Measurements from ENCODE around the gene SUGT1. TPM values are rescaled to one million over a fixed set of nuclear protein-coding genes. Genes with fewer than 3 reads are reported as not detected.

SUGT1 gene
- total RNA-seq, 4 donors from 2014 or later, result 18.7 to 38.9 (median 25.3) TPM

DNA sequence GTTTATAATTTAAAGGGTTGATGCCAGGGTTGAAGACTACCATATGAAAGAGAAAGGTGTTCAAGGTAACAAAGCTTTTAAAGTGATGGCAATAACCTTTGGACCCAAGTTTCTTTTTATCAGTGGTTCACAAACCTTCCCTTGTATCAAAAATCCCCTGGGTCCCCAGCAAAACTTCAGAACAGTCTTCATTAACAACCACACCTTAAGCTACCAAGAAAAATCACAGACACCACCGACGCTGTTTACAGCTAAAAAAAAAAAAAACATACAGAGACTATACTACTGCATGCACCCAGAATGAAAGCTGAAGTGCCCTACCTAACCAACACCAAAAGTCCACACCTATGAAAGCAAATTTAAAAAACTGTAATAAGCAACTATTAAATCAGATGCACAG is 73.6 kb downstream of the SUGT1 start:
- Histone ChIP-seq H3K9me3 (no peaks in the 10 kb centered on the region), H3K36me3 (no peaks in the 10 kb centered on the region), H3K27ac (no peak overlapping the region), H3K27me3 (no peaks in the 10 kb centered on the region), H3K4me1 (no peaks in the 10 kb centered on the region), H3K4me3 (no peak overlapping the region)
- in situ Hi-C loops (cut with MboI; ENCODE audit: low pct_ligation_motif_present in 1 of 4, low pct_unique_long_range_greater_than_20kb in 1 of 4, low sequenced_read_pairs in 3 of 4) (no loop called here), intact Hi-C loops (cut with DNase I; ENCODE audit: low total_unique reads) (no loop called here)
- WGBS, 2 donors (ENCODE audit: low coverage in 1 of 2), result 58 to 67% methylated on average over 2 of the region's 2 CpGs
- no peak for DNase-seq
- TF ChIP-seq EP300 (IDR thresholded peaks at IDR 0.05; ENCODE audit: low read depth), result no peak
- no peak for TF ChIP-seq POLR2AphosphoS5 (IDR thresholded peaks at IDR 0.05)

DNA sequence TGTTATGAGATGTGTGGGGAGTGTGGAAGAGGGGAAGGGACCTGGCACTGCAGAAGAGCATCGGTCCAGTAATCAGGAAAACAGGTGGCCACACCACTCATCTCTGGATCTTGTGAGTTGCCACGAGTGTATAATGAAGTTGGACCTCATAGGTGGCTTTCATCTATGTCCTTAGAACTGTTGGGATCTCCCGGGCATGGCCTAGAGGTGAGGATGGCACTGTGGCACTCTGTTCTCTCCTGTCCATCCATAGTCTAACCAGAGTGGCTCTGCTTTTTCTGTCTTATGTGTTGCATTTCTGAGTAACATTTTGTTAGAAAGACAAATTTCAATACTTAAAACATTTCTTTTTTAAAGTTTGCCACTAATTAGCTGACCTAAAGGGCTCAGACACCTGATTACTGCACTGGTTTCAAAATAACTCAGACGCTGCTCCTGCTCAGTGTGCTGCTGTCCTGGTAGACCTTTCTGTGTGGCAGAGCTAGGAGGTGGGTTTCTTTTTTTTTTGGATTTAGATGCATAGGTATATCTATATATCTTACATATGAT is 81.5 kb downstream of the SUGT1 start:
- Histone ChIP-seq H3K4me3 (no peak overlapping the region), H3K27ac (no peak overlapping the region), H3K9me3 (no peaks in the 10 kb centered on the region), H3K27me3 (peaks cover 35% of the 10 kb centered on the region), H3K36me3 (no peaks in the 10 kb centered on the region), H3K4me1 (peaks cover 0 to 5% (median 2%) of the 10 kb centered on the region in 4 donors)
- in situ Hi-C loops (cut with MboI; ENCODE audit: low pct_ligation_motif_present in 1 of 4, low pct_unique_long_range_greater_than_20kb in 1 of 4, low sequenced_read_pairs in 3 of 4), result no loop called here
- TF ChIP-seq POLR2A (IDR thresholded peaks at IDR 0.05) (no peak), EP300 (IDR thresholded peaks at IDR 0.05; ENCODE audit: low read depth) (no peak), POLR2AphosphoS5 (IDR thresholded peaks at IDR 0.05) (no peak)
- TF ChIP-seq, protein P1, sequence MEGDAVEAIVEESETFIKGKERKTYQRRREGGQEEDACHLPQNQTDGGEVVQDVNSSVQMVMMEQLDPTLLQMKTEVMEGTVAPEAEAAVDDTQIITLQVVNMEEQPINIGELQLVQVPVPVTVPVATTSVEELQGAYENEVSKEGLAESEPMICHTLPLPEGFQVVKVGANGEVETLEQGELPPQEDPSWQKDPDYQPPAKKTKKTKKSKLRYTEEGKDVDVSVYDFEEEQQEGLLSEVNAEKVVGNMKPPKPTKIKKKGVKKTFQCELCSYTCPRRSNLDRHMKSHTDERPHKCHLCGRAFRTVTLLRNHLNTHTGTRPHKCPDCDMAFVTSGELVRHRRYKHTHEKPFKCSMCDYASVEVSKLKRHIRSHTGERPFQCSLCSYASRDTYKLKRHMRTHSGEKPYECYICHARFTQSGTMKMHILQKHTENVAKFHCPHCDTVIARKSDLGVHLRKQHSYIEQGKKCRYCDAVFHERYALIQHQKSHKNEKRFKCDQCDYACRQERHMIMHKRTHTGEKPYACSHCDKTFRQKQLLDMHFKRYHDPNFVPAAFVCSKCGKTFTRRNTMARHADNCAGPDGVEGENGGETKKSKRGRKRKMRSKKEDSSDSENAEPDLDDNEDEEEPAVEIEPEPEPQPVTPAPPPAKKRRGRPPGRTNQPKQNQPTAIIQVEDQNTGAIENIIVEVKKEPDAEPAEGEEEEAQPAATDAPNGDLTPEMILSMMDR (IDR thresholded peaks at IDR 0.05), result no peak
- WGBS, 2 donors (ENCODE audit: low coverage in 1 of 2), result 74 to 77% methylated on average over 2 to 4 of the region's 4 CpGs
- intact Hi-C loops (cut with DNase I; ENCODE audit: low total_unique reads), result no loop called here
- no peak for DNase-seq

- intact Hi-C loops (cut with DNase I; ENCODE audit: low total_unique reads), result no loop called here
- TF ChIP-seq POLR2A (IDR thresholded peaks at IDR 0.05) (no peak), EP300 (IDR thresholded peaks at IDR 0.05; ENCODE audit: low read depth) (no peak), POLR2AphosphoS5 (IDR thresholded peaks at IDR 0.05) (no peak)
- TF ChIP-seq, protein P1 (IDR thresholded peaks at IDR 0.05), result no peak
- 71 to 79% methylated on average over 2 of the region's 2 CpGs for WGBS, 2 donors (ENCODE audit: low coverage in 1 of 2)
Measured at GRCh38 chr13:52736891-52737290, 84.3 kb downstream of the SUGT1 start.

GRCh38 chr13:52737451-52737850 is 84.8 kb downstream of the SUGT1 start:
- in situ Hi-C loops (cut with MboI; ENCODE audit: low pct_ligation_motif_present in 1 of 4, low pct_unique_long_range_greater_than_20kb in 1 of 4, low sequenced_read_pairs in 3 of 4), result no loop called here
- no peaks in the 10 kb centered on the region for H3K36me3 ChIP-seq
- H3K4me1 ChIP-seq, result peaks cover 0 to 8% (median 4%) of the 10 kb centered on the region in 4 donors
- H3K27ac ChIP-seq, result no peak overlapping the region
- no peak overlapping the region for H3K4me3 ChIP-seq
- TF ChIP-seq POLR2AphosphoS5 (IDR thresholded peaks at IDR 0.05) (no peak), EP300 (IDR thresholded peaks at IDR 0.05; ENCODE audit: low read depth) (no peak), POLR2A (IDR thresholded peaks at IDR 0.05) (no peak)
- TF ChIP-seq, protein P1 (IDR thresholded peaks at IDR 0.05), result no peak
- intact Hi-C loops (cut with DNase I; ENCODE audit: low total_unique reads), result no loop called here
- no peak for DNase-seq
- peaks cover 64% of the 10 kb centered on the region for H3K27me3 ChIP-seq
- no peaks in the 10 kb centered on the region for H3K9me3 ChIP-seq

More at GRCh38 chr13:52736891-52737290, 84.3 kb downstream of the SUGT1 start:
- no peak overlapping the region for H3K4me3 ChIP-seq
- no peaks in the 10 kb centered on the region for H3K9me3 ChIP-seq
- peaks cover 0 to 8% (median 4%) of the 10 kb centered on the region in 4 donors for H3K4me1 ChIP-seq
- DNase-seq, result no peak
- H3K27ac ChIP-seq, result no peak overlapping the region
- in situ Hi-C loops (cut with MboI; ENCODE audit: low pct_ligation_motif_present in 1 of 4, low pct_unique_long_range_greater_than_20kb in 1 of 4, low sequenced_read_pairs in 3 of 4), result no loop called here
- no peaks in the 10 kb centered on the region for H3K36me3 ChIP-seq
- H3K27me3 ChIP-seq, result peaks cover 62% of the 10 kb centered on the region

GRCh38 chr13:52737965-52738364 is 85.3 kb downstream of the SUGT1 start:
- in situ Hi-C loops (cut with MboI; ENCODE audit: low pct_ligation_motif_present in 1 of 4, low pct_unique_long_range_greater_than_20kb in 1 of 4, low sequenced_read_pairs in 3 of 4), result no loop called here
- peaks cover 62% of the 10 kb centered on the region for H3K27me3 ChIP-seq
- H3K9me3 ChIP-seq, result no peaks in the 10 kb centered on the region
- H3K4me1 ChIP-seq, result peaks cover 0 to 8% (median 4%) of the 10 kb centered on the region in 4 donors
- H3K27ac ChIP-seq, result no peak overlapping the region
- TF ChIP-seq, protein P1 (IDR thresholded peaks at IDR 0.05), result no peak
- TF ChIP-seq EP300 (IDR thresholded peaks at IDR 0.05; ENCODE audit: low read depth), result no peak
- no peak for TF ChIP-seq POLR2A (IDR thresholded peaks at IDR 0.05)
- no peak for TF ChIP-seq POLR2AphosphoS5 (IDR thresholded peaks at IDR 0.05)
- intact Hi-C loops (cut with DNase I; ENCODE audit: low total_unique reads), result no loop called here
- WGBS, 2 donors (ENCODE audit: low coverage in 1 of 2), result 56 to 63% methylated on average over 4 of the region's 4 CpGs
- H3K4me3 ChIP-seq, result no peak overlapping the region
- DNase-seq, result no peak
- H3K36me3 ChIP-seq, result no peaks in the 10 kb centered on the region

Measured in transverse colon (tissue), 4 donors.